Measurements from ENCODE around the gene GTF2H2C.
"Not testable (repeated sequence)": the region's sequence is repeated elsewhere in the genome, so short reads cannot be mapped to it uniquely, and the experiment has no call there.

The GTF2H2C gene

GRCh38 chr5:69559908-69560330, at the start of gene GTF2H2C:
Gene GTF2H2C, plus strand, starts transcription at chr5:69560191. Its CDS starts 4,942 bp downstream, at chr5:69565133.
- not testable (repeated sequence) for DNase-seq

GRCh38 chr5:69510694-69511093, 49.3 kb upstream of the GTF2H2C start:
- DNase-seq, result no peak

DNA sequence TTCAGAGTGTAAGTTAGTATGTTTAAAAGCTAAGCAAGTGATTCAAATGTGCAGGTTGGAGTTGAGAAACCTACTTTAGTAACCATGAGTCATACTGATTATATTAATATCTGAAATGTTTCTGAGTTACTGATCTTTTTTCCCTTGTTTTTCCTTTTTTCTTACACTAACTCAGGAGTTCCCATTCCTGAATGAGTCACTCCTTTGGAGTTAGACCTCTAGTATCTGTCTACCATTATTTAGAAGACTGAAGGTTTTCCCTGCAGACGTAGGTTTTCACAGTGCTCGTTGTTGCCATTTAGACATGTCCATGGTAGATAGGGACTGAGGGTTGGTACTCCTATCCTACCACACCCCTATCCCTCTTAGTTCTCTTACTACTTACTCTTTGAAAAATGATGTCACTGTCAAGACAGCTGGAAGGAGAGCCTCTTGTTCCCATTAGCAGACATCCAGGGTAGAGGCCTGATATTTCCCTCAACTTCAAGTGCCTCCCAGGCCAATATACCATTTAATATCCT, 47.2 kb upstream of the GTF2H2C start:
- no peak for DNase-seq

DNA sequence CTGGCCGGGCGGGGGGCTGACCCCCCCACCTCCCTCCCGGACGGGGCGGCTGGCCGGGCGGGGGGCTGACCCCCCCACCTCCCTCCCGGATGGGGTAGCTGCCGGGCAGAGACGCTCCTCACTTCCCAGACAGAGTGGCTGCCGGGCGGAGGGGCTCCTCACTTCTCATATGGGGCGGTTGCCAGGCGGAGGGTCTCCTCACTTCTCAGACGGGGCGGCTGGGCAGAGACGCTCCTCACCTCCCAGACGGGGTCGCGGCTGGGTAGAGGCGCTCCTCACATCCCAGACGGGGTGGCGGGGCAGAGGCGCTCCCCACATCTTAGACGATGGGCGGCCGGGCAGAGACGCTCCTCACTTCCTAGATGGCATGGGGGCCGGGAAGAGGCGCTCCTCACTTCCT, 44.4 kb upstream of the GTF2H2C start:
- not testable (repeated sequence) for DNase-seq

DNA sequence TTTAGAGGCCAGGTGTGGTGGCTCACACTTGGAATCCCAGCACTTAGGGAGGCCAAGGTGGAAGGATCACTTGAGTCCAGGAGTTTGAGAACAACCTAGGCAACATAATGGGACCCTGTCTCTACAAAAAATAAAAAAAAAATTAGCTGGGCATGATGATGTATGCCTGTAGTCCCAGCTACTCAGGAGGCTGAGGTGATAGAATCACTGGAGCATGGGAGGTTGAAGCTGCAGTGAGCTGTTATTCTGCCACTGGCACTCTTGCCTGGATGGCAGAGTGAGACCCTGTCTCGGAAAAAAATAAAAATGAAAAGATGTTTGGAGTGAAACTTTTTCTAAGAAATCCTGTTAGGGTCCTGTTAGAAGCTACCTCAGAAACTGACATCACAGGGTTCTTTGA, 43.2 kb upstream of the GTF2H2C start:
- no peak for DNase-seq

- peak; percentile 37 to 50 for DNase-seq
These were observed 42.2 kb upstream of the GTF2H2C start for GRCh38 chr5:69517763-69518212.

DNA sequence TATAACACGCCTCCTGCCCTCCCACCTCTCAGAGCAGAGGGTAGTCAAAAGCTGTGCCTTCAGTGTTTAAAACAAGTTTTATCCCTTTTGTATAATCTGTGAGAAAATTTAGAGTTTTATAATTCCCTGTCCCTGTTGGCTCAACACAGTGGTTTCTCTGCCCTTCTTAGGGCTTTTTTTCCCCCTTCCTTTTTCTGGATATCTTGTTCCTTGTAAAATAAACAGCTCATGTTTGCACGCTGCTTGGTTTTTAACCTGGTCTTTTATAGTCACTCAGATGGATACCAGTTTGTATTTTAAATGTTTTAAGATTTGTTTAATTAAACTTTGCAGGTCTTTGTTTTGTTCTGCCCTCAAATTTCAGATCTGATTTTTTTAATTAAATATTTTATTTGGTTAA, 40.7 kb upstream of the GTF2H2C start:
- DNase-seq, result no peak

GRCh38 chr5:69522035-69522434, 38.0 kb upstream of the GTF2H2C start:
- no peak for DNase-seq

GRCh38 chr5:69525490-69525889, 34.5 kb upstream of the GTF2H2C start:
- no peak for DNase-seq

- DNase-seq, result no peak
These were observed 33.3 kb upstream of the GTF2H2C start for GRCh38 chr5:69526660-69527059.

DNA sequence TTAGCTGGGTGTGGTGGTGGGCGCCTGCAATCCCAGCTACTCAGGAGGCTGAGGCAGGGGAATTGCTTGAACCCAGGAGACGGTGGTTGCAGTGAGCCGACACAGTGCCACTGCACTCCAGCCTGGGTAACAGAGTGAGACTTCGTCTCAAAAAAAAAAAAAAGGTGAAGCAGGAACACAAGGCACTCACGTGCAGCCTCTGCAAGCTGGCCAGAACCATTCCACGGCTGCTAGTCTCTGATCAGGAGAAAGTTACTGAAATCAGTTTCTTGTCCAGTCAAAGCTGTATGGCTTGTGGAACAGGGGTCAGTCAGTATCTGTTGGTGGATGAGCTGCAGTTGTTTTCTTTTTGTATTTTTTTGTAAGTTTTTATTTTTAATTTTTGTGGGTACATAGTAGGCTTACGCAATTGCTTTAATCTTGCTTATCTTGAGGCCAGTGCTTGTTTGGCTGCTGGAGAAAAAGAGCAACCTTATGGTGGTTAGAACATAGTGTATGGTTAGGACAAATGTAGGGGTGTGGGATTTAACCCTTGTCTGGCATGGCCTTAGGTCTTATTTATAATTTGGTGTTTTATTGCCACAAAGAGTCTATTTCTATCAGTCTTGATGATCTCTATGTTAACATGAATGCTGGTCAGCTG, 32.7 kb upstream of the GTF2H2C start:
- no peak for DNase-seq

DNA sequence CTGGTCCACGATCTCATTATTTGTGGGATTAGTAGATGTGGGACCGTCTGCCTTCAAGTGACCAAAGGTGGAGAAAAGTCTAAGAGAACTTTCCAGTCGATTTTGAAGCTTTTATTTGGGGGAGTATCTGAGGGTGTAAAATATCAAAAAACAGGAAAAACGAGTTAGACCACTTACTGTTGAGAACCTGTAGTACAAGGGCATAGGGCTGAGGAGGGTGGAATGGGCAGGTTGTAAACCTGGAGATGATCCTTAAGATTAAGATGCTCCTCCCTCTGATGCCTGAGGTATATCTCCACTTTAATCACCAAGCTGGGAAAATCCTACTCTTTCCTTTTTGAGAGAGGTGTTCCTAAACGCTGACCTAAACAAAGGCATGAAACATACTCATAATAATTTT, 32.0 kb upstream of the GTF2H2C start:
- DNase-seq, result no peak

DNA sequence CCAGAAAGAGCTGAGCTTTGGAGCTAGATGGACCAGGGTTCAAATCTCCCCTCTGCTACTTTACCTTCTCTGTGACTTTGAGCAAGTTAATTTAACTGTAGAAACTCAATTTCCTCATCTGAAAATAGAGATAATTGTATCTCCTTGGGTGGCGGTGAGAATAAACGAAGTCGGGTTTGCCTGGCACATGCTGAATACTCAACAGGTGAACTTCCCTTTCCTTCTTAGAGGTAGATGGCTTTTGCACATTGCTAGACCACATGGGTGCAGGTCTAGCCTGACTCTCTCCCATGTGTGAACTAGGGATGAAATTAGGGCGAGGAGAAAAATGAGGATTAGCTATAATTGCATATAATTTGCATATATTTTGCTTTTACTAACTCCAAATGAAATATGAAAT, 31.4 kb upstream of the GTF2H2C start:
- no peak for DNase-seq

DNA sequence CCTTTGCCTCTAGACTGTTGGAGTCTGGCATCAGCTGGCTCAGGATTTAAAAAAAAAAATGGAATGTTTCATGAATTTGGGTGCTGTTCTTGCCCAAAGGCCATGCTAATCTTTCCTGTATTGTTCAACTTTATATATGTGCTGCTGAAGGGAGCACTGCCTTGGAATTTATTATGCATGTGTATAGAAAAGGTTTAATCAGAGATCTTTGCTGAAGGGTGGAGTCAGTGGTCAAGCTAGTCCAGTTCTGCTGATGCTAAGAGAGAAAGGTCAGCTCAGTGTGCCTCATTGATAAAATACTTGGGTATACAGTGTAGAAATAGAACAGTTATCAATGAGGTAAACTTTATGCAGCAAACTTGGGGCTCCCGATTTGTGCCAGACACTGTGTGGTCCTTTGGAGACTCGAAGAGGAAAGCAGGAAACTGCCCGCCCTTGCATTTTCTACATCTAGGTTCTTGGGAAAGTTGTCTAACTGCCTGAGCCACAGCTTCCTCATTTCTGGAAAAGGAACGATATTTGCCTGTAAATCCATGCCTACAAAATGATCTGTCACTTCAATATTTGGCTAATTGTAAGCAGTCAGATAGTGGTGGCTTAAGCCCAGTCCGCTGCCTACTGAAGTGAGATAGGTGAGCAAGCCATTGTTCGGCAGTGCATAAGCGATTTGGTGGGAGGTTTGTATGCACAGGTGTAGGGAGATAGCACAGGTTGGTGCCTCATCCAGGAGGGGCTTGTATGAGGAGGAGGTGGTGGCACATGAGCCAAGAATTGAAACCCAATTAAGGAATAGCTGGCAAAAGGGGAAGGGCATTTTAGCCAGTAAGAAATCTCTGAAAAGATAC, 29.2 kb upstream of the GTF2H2C start:
- no peak for DNase-seq

DNA sequence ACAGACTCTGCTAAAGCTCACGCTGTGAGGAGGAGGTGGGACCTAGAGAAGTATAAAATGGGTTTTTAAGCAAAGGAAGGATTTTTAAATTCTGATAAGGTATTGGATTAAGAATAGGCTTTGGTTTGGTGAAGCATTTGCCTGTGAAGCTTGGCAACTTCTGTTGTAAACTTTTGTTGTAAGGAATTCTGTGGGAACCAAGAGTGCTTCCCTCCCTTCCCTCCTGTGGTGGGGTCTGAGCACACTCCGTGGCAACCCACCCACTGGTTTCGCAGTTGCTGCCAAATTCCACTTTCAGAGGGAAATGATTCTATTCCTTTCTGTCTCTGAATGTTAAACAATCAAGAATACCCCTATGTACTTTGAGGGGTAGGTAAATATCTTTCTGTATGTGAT, 28.6 kb upstream of the GTF2H2C start:
- no peak for DNase-seq

DNA sequence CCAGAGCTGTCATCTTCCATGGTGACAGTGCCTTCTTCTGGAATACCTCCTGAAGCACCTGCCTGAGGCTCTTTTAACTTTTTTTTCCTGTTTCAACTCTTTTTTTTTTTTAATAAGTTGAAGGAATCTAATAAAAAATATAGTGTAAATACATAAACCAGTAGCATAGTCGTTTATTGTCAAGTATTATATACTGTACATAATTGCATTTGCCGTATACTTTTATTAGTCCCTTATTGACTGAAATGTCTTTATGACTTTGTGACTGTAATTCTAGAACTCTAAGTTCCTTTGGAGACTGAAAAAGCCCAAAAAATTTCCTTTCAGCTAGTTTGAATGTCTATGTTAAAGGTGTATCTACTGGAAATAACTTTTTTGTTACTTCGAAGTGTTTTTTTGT, 22.1 kb upstream of the GTF2H2C start:
- DNase-seq, result not testable (repeated sequence)

DNA sequence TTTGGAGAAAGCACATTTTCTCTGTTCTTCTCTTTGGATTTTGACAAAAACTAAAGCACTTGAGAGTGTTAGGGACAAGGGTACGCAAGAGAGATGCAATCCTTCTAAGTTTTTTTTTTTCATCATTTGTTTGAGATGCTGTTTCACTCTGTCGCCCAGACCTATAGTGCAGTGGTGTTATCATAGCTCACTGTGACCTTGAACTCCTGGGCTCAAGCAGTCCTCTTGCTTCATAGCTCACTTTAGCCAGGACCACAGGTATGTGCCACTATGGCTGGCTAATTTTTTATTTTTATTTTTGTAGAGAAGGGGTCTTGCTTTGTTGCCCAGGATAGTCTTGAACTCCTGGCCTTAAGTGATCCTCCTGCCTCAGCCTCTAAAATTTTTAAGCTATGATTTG, 21.3 kb upstream of the GTF2H2C start:
- DNase-seq, result not testable (repeated sequence)

DNA sequence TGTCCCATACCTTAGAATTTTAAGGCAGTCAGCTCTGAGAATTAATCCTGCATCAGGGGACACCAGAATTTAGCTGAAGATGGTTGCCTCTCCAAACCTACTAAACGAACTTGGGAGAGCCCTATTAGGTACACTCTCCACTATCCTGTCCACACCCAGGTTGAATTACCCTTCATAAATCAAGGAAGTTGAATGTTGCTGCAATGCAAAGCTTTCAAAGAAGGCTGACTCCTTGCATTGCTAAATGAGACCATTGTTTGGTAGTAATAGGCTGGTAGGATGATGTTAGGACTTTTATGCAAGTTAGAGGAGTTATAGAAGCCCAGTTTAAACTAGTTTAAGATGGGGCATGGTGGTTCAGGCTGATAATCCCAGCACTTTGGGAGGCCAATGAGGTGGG, 18.6 kb upstream of the GTF2H2C start:
- not testable (repeated sequence) for DNase-seq

DNA sequence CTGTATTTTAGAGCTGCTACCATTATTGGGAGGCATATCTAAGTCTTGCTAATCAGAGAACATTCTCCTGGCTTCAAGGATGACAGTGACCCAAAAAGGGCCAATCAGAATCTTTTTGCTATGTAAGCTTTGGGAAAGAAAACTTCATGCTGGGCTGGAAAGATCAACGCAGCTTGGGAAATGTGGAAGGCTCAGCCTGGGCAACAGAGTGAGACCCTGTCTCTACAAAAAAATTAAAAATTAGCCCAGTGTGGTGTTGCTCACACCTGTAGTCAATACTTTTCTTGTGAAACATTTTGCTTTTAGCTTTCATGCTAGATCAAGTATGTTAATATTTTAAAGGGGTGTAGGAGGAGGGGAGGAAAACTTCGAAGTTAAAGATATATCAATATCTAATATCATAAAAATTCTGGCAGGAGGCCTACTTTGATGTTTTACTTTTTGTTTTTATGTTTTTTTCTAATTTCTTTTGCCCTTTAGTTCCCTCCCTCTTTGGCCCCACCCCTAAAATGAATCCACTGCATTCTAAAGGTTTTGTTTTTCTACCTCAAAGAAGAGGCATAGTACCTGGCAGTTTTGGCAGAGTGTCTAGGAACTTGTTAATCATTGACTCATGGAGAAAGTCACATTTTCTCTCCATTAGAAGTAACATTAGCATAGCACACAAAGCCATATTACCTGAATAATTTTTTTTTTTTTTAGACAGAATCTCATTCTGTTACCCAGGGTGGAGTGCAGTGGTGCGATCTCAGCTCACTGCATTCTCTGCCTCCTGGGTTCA, 17.0 kb upstream of the GTF2H2C start:
- DNase-seq, result not testable (repeated sequence)

DNA sequence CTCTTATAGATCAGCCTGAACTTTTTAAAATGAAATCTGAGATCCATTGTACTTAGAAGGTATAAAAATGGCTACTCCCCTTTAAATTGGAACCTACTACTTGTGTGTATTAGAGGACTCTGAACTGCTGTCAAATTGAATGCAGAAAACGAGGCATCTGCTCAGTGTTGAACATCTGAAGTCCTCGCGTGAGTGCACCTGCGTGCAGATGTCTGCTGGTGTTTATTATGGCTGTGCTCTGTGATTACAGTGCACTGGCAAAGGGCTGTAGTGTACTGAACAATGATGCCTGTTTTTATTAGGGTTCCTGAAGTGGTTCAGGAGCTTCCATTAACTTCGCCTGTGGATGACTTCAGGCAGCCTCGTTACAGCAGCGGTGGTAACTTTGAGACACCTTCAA, 15.4 kb upstream of the GTF2H2C start:
- DNase-seq, result not testable (repeated sequence)

DNA sequence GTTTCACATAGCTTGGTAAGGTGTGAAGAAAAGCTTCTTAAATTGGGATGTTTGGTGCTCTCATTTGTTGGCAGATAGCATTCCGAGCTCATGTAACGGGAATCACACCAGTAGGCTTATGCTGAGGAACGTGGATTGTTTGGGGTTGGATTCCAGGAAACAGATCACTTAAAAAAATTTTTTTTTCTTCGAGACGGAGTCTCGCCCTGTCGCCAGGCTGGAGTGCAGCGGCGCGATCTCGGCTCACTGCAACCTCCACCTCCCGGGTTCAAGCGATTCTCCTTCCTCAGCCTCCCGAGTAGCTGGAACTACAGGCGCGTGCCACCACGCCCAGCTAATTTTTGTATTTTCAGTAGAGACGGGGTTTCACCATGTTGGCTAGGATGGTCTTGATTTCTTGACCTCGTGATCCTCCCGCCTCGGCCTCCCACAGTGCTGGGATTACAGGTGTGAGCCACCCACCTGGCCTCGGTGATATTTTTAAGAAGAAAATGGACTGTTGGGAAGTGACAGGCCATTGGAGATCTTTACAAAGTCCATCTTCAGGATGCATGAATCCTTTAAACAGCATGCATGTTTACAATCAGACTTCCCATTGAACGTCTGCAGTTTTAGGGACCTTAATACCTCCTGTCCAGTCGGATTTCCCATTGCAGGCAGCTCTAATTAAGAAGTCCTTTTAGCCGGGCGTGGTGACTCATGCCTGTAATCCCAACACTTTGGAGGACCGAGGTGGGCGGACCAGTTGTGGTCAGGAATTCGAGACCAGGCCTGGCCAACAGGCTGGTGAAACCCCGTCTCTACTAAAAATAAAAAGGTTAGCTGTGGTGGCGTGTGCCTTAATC, 818 bp downstream of the GTF2H2C start:
- DNase-seq, result not testable (repeated sequence)

- not testable (repeated sequence) for DNase-seq
These were observed 6.2 kb downstream of the GTF2H2C start for GRCh38 chr5:69566172-69566571.
